ENCODE measurements around the gene VANGL2. TPM values are rescaled to one million over a fixed set of nuclear protein-coding genes. Genes with fewer than 3 reads are reported as not detected.

The VANGL2 gene
- total and polyA plus RNA-seq, 2 of the 8 experiments (the other 6 are each of a cell fraction or from before 2014, with no cell fraction given), result 62.5 to 118 TPM

DNA sequence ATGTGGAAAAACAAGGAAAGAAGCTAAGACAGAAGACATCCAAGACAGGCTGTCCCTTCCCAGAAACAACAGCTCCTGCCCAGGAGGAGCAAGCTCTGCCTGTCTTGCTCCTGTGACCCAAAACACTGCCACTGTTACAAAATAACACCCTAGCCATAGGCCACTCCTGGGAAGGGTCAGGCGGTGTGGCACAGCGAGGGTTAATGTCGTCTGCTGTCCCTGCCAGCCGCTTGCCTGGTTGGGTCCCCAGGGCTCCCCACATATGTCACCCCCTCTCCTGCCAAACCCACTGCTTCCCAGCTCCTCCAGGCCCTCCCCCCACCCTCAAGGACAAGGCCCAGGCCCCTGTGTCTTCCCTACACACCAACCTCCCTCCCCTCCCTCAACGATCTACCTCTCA is 37.4 kb upstream of the VANGL2 start (continued):
- TF ChIP-seq CHD7 (IDR thresholded peaks at IDR 0.05; ENCODE audit: insufficient replicate concordance, low read length) (no peak), KDM4A (IDR thresholded peaks at IDR 0.05; ENCODE audit: low read depth, low read length, severe bottlenecking) (no peak), NANOG (IDR thresholded peaks at IDR 0.05; ENCODE audit: insufficient read depth, low read depth, low read length, poor library complexity, severe bottlenecking) (no peak), SP2 (IDR thresholded peaks at IDR 0.05; ENCODE audit: low read length) (no peak), ATF2 (IDR thresholded peaks at IDR 0.05; ENCODE audit: low read length) (no peak), YY1 (IDR thresholded peaks at IDR 0.05; ENCODE audit: low read depth, low read length) (no peak), ATF3 (IDR thresholded peaks at IDR 0.05; ENCODE audit: insufficient read depth, low read depth, low read length) (no peak), POLR2A (IDR thresholded peaks at IDR 0.05; ENCODE audit: control extremely low read depth in 1 of 2, low read depth in 2 of 2, low read length in 2 of 2) (no peak), KDM5A (IDR thresholded peaks at IDR 0.05; ENCODE audit: low read length) (no peak), CEBPB (IDR thresholded peaks at IDR 0.05; ENCODE audit: low read depth, low read length) (no peak)
